ENCODE results near the gene PABPC3. TPM values are rescaled to one million over a fixed set of nuclear protein-coding genes. Genes with fewer than 3 reads are reported as not detected.

The PABPC3 gene
- total and polyA plus RNA-seq, 10 of the 15 experiments (the other 5 are each of a cell fraction or from before 2014, with no cell fraction given), result 0.04 to 0.87 (median 0.28) TPM

GRCh38 chr13:25059166-25059565 is 36.8 kb upstream of the PABPC3 start (continued):
- no peak for TF ChIP-seq ZBTB33 (IDR thresholded peaks at IDR 0.05)

- Histone ChIP-seq H4K20me1 (ENCODE audit: control insufficient read depth, insufficient read depth) (no peaks in the 10 kb centered on the region), H3K9ac (ENCODE audit: control insufficient read depth, insufficient read depth, low read length) (no peak overlapping the region), H3K79me2 (ENCODE audit: control insufficient read depth, insufficient read depth, low read length) (no peaks in the 10 kb centered on the region), H3K9me3 (replicated peaks; ENCODE audit: control insufficient read depth, insufficient read depth, low read length) (no peaks in the 10 kb centered on the region), H3K27me3 (replicated peaks in 1 of 2; ENCODE audit: control insufficient read depth in 2 of 2, insufficient read depth in 2 of 2, low read length in 1 of 2) (peaks cover 0 to 4% of the 10 kb centered on the region in 2 experiments; a peak in 1 of 4 replicates), H3K27ac (ENCODE audit: control insufficient read depth, insufficient read depth) (no peak overlapping the region), H3K36me3 (ENCODE audit: control insufficient read depth in 2 of 2, insufficient read depth in 2 of 2, low read length in 1 of 2) (no peaks in the 10 kb centered on the region), H3K4me2 (ENCODE audit: control insufficient read depth, insufficient read depth) (no peak overlapping the region), H3K4me3 (no peak overlapping the region), H2AFZ (ENCODE audit: control insufficient read depth, low read depth, low read length) (no peak overlapping the region), H3K4me1 (ENCODE audit: control insufficient read depth, insufficient read depth, low read length) (no peaks in the 10 kb centered on the region)
- no peak for ATAC-seq
- POLR2A ChIA-PET, result no interaction called here
- DNase-seq (ENCODE audit: low read depth, low spot score), result no peak
- WGBS (ENCODE audit: insufficient coverage, insufficient replicate concordance, low lambda C conversion rate, missing lambda C conversion rate), result 15% methylated on average over 7 of the region's 7 CpGs
- SMC1A ChIA-PET (ENCODE audit: uncharacterized antibody, unreplicated experiment), result no interaction called here
- in situ Hi-C loops (cut with MboI) (no loop called here), intact Hi-C loops (cut with micrococcal nuclease; ENCODE audit: unreplicated experiment) (no loop called here)
- CTCF ChIA-PET, result no interaction called here
- RAD21 ChIA-PET (ENCODE audit: unreplicated experiment), result no interaction called here
- FAIRE-seq, result no peak
- no TSS peak for BruUV-seq (replicated peaks)
- TF ChIP-seq HCFC1 (IDR thresholded peaks at IDR 0.05; ENCODE audit: low read length) (no peak), HDGF (IDR thresholded peaks at IDR 0.05) (no peak), ZNF687 (IDR thresholded peaks at IDR 0.05) (no peak), POLR2AphosphoS2 (IDR thresholded peaks at IDR 0.05; ENCODE audit: low read depth, low read length) (no peak), MYB (IDR thresholded peaks at IDR 0.05; ENCODE audit: borderline replicate concordance, low read depth, low read length) (no peak), SMAD1 (IDR thresholded peaks at IDR 0.05; ENCODE audit: low read depth, partially characterized antibody) (no peak), CBFB (IDR thresholded peaks at IDR 0.05; ENCODE audit: low read depth) (no peak), ZBED1 (IDR thresholded peaks at IDR 0.05; ENCODE audit: borderline replicate concordance) (no peak), RELB (IDR thresholded peaks at IDR 0.05; ENCODE audit: low read depth) (no peak), E2F4 (IDR thresholded peaks at IDR 0.05; ENCODE audit: low read depth, low read length) (no peak), JUNB (IDR thresholded peaks at IDR 0.05) (no peak), MYC (IDR thresholded peaks at IDR 0.05; ENCODE audit: insufficient read depth, insufficient read length, insufficient replicate concordance, low read length, severe bottlenecking) (no peak), PML (IDR thresholded peaks at IDR 0.05; ENCODE audit: low read length) (no peak), ZSCAN29 (IDR thresholded peaks at IDR 0.05) (no peak), MTA3 (IDR thresholded peaks at IDR 0.05; ENCODE audit: borderline replicate concordance, low read length) (no peak), TBL1XR1 (IDR thresholded peaks at IDR 0.05; ENCODE audit: low read depth, low read length) (no peak)
Measured at GRCh38 chr13:25059958-25060357, 36.0 kb upstream of the PABPC3 start.

All from GM12878 (cell line).